Measurements from ENCODE around the gene LYST.
"Not testable (repeated sequence)": the region's sequence is repeated elsewhere in the genome, so short reads cannot be mapped to it uniquely, and the experiment has no call there.

The LYST gene

DNA sequence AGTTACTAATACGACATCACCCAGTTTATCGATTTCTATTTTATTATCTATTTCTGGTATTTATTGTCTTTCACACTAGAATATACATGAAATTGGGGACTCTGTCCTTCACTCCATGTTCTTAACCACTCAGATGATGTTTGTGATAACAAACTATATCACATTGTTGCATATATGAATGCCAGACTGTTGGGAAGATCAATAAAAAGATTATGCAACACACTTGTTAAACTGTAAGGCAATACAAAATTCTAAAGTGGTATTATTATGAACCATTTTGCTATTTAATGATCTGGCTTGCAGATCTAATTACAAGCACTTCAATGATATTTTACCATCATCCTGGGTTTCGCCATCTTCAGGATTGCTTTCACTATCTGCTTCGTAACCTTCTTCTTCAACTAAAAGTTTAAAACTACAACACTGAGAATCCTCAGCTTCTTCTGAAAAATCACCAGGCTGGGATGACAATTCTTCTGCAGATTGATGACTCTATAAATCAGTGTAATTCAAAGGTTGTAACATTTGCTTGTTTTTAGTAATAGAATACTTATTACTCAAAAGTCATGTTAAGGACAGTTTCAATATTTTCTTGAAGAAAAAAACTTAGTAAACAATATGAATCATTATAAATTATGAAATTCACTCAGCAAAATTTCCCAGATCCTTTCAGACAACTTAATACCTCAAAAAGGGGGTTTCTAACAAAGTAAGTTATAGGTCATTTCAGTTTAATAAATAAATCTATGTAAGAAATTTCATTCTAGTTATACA is 63.9 kb downstream of the LYST start:
- no peaks in the 10 kb centered on the region for H3K36me3 ChIP-seq (ENCODE audit: insufficient read depth, low read length)
- H3K9me3 ChIP-seq (ENCODE audit: control insufficient read depth, insufficient read depth, low read length) = no peaks in the 10 kb centered on the region
- no peaks in the 10 kb centered on the region for H3K4me1 ChIP-seq (ENCODE audit: insufficient read depth, low read length)
- H3K9ac ChIP-seq (ENCODE audit: low read depth, low read length) = no peak overlapping the region

GRCh38 chr1:235799264-235799663 is 67.4 kb downstream of the LYST start:
- no peak overlapping the region for H3K9ac ChIP-seq (ENCODE audit: low read depth, low read length)
- no peaks in the 10 kb centered on the region for H3K4me1 ChIP-seq (ENCODE audit: insufficient read depth, low read length)
- H3K36me3 ChIP-seq (ENCODE audit: insufficient read depth, low read length) = no peaks in the 10 kb centered on the region
- no peaks in the 10 kb centered on the region for H3K9me3 ChIP-seq (ENCODE audit: control insufficient read depth, insufficient read depth, low read length)

DNA sequence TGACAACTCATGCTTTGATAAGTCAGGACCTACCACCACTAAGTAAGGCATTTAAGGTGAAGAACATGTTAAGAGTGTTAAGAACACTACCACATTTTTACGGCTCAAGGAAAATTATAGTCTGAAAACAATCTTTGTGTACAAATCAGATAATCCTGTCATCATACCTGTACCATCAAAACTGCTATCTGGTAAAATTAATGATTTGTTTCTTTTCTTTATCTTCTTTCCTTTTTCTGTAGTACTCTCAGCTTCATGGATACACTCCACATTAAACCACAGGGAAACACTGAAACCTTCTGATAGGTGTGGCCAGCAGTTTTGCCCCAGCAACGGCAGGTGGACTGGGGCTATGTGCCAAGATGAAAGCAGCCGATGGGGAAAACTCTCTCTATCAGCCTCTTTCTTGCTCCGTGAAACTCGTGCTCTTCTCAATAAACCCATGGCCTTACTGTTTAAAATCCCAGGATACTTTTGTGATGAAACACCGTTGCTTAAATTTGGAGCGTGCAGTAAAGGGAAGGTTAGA is 75.1 kb downstream of the LYST start:
- Histone ChIP-seq H3K9ac (ENCODE audit: low read depth, low read length) (no peak overlapping the region), H3K9me3 (ENCODE audit: control insufficient read depth, insufficient read depth, low read length) (no peaks in the 10 kb centered on the region), H3K36me3 (ENCODE audit: insufficient read depth, low read length) (no peaks in the 10 kb centered on the region), H3K4me1 (ENCODE audit: insufficient read depth, low read length) (no peaks in the 10 kb centered on the region)

DNA sequence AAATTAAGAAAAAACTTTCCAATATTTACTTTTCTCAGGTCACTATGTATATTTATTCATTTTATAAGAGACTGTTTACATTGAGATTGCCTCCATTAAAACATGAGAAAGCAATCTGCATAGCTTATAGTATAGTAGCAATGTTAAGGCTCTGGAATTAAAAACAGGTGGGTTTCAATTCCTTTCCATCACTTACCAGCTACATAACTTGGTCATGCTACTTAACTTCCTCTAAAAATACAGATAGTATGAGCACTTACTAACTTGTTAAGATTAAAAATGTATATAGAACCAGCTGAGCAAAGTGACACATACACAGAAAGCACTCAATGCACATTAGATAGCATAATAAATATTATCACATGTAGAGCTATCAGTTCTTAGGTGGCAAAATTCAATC is 76.6 kb downstream of the LYST start:
- H3K9ac ChIP-seq (ENCODE audit: low read depth, low read length) = no peak overlapping the region
- no peaks in the 10 kb centered on the region for H3K36me3 ChIP-seq (ENCODE audit: insufficient read depth, low read length)
- H3K9me3 ChIP-seq (ENCODE audit: control insufficient read depth, insufficient read depth, low read length) = no peaks in the 10 kb centered on the region
- H3K4me1 ChIP-seq (ENCODE audit: insufficient read depth, low read length) = no peaks in the 10 kb centered on the region

- not testable (repeated sequence) for H3K9me3 ChIP-seq (ENCODE audit: control insufficient read depth, insufficient read depth, low read length); H3K4me1 ChIP-seq (ENCODE audit: insufficient read depth, low read length); H3K9ac ChIP-seq (ENCODE audit: low read depth, low read length); H3K36me3 ChIP-seq (ENCODE audit: insufficient read depth, low read length)
Observed at GRCh38 chr1:235786227-235786898, 80.3 kb downstream of the LYST start.

- Histone ChIP-seq H3K9me3 (ENCODE audit: control insufficient read depth, insufficient read depth, low read length) (no peaks in the 10 kb centered on the region), H3K36me3 (ENCODE audit: insufficient read depth, low read length) (no peaks in the 10 kb centered on the region), H3K9ac (ENCODE audit: low read depth, low read length) (no peak overlapping the region), H3K4me1 (ENCODE audit: insufficient read depth, low read length) (no peaks in the 10 kb centered on the region)
Observed at GRCh38 chr1:235784950-235785349, 81.8 kb downstream of the LYST start.

- Histone ChIP-seq H3K9ac (ENCODE audit: low read depth, low read length) (no peak overlapping the region), H3K36me3 (ENCODE audit: insufficient read depth, low read length) (no peaks in the 10 kb centered on the region), H3K9me3 (ENCODE audit: control insufficient read depth, insufficient read depth, low read length) (no peaks in the 10 kb centered on the region), H3K4me1 (ENCODE audit: insufficient read depth, low read length) (no peaks in the 10 kb centered on the region)
Observed at GRCh38 chr1:235783148-235783776, 83.4 kb downstream of the LYST start.

DNA sequence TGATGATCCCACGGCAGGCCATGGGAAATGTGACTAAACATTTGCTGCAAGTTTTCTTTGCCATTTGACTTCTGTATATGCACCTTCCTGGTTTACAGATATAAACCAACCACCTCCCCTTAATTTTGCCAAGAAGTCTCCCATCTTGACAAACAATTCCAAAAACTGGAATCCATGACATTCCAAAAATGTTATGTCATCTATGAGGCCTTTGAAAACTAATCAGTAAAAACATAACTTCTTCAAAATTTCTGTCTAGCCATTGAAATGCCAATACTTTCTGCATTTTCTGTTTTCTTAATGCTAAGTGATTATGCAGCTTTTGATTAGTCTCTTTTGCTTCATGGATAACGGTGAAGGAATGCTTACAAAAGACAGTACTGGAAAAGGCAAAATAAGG is 84.1 kb downstream of the LYST start:
- Histone ChIP-seq H3K9ac (ENCODE audit: low read depth, low read length) (no peak overlapping the region), H3K36me3 (ENCODE audit: insufficient read depth, low read length) (no peaks in the 10 kb centered on the region), H3K4me1 (ENCODE audit: insufficient read depth, low read length) (no peaks in the 10 kb centered on the region), H3K9me3 (ENCODE audit: control insufficient read depth, insufficient read depth, low read length) (no peaks in the 10 kb centered on the region)

DNA sequence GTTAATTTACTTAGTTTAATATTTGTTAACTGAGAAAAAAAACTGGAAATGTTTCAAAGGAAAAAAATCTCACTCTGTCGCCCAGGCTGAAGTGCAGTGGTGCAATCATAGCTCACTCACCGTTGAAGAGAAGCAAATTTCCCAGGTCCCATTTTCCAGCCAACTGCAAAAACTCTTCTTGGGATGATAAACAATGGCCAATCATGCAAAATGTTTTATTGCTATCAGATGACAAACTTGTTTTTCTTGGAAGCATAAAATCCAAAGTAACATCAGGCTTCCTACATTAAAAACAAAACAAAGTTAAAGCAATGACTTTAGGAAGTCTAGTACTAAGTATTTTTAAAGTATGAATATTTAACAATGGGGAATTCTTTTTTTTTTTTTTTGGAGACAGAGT is 84.9 kb downstream of the LYST start:
- no peaks in the 10 kb centered on the region for H3K9me3 ChIP-seq (ENCODE audit: control insufficient read depth, insufficient read depth, low read length)
- H3K9ac ChIP-seq (ENCODE audit: low read depth, low read length) = no peak overlapping the region
- no peaks in the 10 kb centered on the region for H3K4me1 ChIP-seq (ENCODE audit: insufficient read depth, low read length)
- no peaks in the 10 kb centered on the region for H3K36me3 ChIP-seq (ENCODE audit: insufficient read depth, low read length)

DNA sequence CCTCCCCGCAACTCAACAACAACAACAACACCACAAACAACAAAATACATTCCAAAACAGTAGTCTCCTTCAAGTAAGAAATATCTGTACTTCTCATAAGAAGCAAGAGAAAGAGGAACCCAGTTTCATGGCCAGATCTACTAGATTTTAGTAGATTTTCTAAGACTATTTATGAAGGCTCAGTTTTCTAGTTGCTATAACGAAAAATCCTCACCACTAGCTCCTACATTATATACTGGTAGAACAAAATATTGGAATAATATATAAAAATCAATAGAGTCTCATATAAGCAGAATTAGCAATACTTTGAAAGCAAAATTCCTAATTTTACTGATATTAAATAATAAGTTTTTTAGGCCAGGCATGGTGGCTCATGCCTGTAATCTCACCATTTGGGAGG is 86.9 kb downstream of the LYST start:
- no peaks in the 10 kb centered on the region for H3K9me3 ChIP-seq (ENCODE audit: control insufficient read depth, insufficient read depth, low read length)
- no peak overlapping the region for H3K9ac ChIP-seq (ENCODE audit: low read depth, low read length)
- no peaks in the 10 kb centered on the region for H3K36me3 ChIP-seq (ENCODE audit: insufficient read depth, low read length)
- 0 out of 2 replicates have a peak, but pooled peaks cover 2% of the 10 kb centered on the region for H3K4me1 ChIP-seq (ENCODE audit: insufficient read depth, low read length)

- H3K4me1 ChIP-seq (ENCODE audit: insufficient read depth, low read length) = 0 out of 2 replicates have a peak, but pooled peaks cover 2% of the 10 kb centered on the region
- H3K9me3 ChIP-seq (ENCODE audit: control insufficient read depth, insufficient read depth, low read length) = no peaks in the 10 kb centered on the region
- H3K36me3 ChIP-seq (ENCODE audit: insufficient read depth, low read length) = no peaks in the 10 kb centered on the region
- H3K9ac ChIP-seq (ENCODE audit: low read depth, low read length) = no peak overlapping the region
Observed at GRCh38 chr1:235776396-235776795, 90.3 kb downstream of the LYST start.

GRCh38 chr1:235775246-235775860 is 91.4 kb downstream of the LYST start:
- Histone ChIP-seq H3K9me3 (ENCODE audit: control insufficient read depth, insufficient read depth, low read length) (no peaks in the 10 kb centered on the region), H3K4me1 (ENCODE audit: insufficient read depth, low read length) (0 out of 2 replicates have a peak, but pooled peaks cover 2% of the 10 kb centered on the region), H3K36me3 (ENCODE audit: insufficient read depth, low read length) (no peaks in the 10 kb centered on the region), H3K9ac (ENCODE audit: low read depth, low read length) (no peak overlapping the region)

GRCh38 chr1:235767795-235768194 is 98.9 kb downstream of the LYST start:
- Histone ChIP-seq H3K4me1 (ENCODE audit: insufficient read depth, low read length) (no peaks in the 10 kb centered on the region), H3K36me3 (ENCODE audit: insufficient read depth, low read length) (no peaks in the 10 kb centered on the region), H3K9me3 (ENCODE audit: control insufficient read depth, insufficient read depth, low read length) (no peaks in the 10 kb centered on the region), H3K9ac (ENCODE audit: low read depth, low read length) (no peak overlapping the region)

- no peak overlapping the region for H3K9ac ChIP-seq (ENCODE audit: low read depth, low read length)
- no peaks in the 10 kb centered on the region for H3K9me3 ChIP-seq (ENCODE audit: control insufficient read depth, insufficient read depth, low read length)
- H3K36me3 ChIP-seq (ENCODE audit: insufficient read depth, low read length) = no peaks in the 10 kb centered on the region
- no peaks in the 10 kb centered on the region for H3K4me1 ChIP-seq (ENCODE audit: insufficient read depth, low read length)
Observed at GRCh38 chr1:235766794-235767285, 99.9 kb downstream of the LYST start.

Data from ES-I3 (cell line).